GM19372 (cell line): Measurements from ENCODE around the gene WDFY1.

Experiments used
- ATAC-seq: cut with Tn5 transposase; IDR thresholded peaks from one replicate; pipeline ENCODE4 v1.9.1; 2021; ENCODE audit warnings: mild to moderate bottlenecking, low read depth, moderate library complexity; ENCODE audit not compliant: unreplicated experiment

WDFY1 gene, protein sequence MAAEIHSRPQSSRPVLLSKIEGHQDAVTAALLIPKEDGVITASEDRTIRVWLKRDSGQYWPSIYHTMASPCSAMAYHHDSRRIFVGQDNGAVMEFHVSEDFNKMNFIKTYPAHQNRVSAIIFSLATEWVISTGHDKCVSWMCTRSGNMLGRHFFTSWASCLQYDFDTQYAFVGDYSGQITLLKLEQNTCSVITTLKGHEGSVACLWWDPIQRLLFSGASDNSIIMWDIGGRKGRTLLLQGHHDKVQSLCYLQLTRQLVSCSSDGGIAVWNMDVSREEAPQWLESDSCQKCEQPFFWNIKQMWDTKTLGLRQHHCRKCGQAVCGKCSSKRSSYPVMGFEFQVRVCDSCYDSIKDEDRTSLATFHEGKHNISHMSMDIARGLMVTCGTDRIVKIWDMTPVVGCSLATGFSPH

GRCh38 chr2:223944703-223945531 is at the start of gene WDFY1:
WDFY1 (minus strand) TSS chr2:223945335; CDS start chr2:223945284, 51 bp downstream.
- peak; percentile 86 for ATAC-seq

DNA sequence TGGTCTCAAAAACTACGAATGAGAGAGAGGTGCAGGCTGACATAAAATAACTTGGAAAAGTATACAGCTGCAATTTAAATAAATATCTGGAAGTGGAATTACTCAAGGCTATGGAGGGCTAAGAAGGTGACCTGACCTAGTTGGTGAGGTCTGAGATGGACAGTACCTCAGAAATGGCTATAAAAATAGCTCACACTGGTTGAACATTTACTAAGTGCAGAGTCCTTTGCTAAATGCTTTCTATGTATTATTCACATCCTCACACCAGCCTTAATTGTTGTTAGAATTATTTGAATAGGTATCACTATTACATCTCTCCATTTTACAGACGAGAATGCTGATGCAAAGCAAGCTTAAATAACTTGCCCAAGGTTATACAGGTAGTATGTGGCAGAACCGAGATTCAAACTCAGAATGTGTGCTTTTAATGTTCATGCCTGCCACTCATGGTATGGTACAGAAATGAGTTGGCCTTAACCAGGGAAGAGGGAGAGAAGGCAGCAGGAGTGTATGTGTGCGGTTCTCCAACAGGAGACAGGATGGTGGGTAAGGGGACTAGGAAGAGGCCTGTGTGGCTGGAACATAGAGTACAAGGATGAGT is 49.5 kb upstream of the WDFY1 start:
- no peak for ATAC-seq

DNA sequence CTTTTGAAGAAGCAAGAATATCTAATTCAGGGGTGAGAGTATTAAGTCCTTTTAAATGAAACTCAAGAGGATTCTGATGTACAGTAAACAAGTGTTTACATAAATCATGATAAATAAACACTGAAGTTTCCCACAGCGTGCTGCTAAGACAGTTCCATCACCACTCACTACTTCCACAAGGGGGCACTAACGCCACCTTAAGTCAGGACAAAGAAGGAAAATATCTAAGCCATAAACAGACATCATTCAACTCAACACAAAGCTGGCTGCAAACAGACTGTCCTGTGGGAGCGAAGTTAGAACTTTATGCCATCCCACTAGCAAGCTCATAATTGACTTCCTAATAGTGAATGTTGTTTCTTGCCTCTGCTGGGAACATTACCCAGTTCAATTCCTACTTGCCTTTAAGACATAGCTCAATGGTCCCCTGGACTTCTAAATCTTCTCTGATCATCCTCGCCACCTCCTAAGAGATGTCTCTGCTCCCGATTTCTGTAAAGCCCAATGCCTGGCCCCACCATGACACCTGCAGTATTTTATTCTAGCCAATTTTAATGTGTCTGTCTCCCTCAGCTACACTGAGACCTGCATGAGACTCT is 48.6 kb upstream of the WDFY1 start:
- peak; percentile 86 for ATAC-seq

DNA sequence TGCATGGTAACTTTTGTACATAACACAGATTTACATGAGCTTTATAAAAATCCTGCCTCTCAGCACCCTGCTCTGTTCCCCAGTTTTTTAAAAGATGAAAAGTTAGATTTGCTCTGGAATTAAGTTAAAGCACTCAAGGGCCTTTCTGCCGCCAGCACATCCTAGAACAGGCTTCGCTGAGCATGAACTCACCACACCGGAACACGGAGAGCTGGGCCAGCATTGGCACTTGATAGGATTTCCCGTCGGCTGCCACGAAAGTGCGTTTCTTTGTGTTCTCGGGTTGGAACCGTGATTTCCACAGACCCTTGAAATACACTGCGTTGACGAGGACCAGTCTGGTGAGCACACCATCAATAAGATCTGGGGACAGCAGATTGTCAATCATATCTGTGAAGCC is 46.5 kb upstream of the WDFY1 start:
- no peak for ATAC-seq

DNA sequence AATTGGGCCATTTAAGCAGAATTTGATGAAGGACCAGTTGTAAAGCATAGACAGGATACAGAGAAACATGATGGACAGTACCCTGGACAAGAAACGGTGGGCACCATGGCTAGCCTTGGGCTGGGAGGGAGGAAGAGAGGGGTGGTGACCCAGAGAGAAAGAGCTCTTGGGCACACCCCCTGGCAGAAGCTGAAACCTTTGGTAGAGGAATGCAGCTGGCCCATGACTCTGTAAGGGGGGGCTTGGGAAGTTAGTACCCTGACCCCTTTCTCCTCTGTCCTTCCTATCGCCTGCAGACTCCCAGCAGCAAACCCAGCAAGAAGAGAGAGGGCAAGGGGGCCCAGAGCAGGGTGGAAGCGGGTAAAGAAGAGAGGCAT is 44.7 kb upstream of the WDFY1 start:
- ATAC-seq, result no peak

DNA sequence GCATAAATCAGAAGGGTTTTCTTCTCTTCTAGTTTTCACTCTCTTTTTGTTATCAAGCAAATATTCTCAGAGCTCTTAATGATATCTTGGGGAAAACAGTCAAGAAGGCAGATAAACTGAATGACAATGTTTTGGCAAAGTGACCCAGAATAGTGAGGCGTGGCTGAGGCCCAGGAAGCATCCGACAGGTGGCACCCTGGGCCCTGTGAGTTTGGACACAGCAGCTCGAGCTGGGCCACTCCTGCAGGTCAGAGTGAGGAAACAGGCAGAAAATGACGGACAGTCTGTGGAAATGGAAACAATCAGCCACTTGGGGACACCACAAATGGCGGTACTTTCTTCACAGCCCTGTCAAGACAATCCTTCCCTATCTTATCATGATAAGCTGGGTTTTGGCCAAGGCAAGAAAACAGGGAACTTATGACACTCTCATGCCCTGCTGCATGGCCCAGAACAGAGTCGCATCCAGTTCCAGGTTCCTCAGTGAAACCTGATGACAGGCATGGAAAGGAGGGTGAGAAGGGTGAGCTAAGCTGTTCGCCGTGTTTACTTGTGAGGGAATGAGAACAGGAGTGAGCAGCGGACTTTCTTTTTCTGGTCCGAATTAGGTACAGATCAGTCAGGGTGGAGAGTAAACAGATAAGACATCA is 44.2 kb upstream of the WDFY1 start:
- no peak for ATAC-seq

- no peak for ATAC-seq
These were observed 36.1 kb upstream of the WDFY1 start for GRCh38 chr2:223981241-223981640.

DNA sequence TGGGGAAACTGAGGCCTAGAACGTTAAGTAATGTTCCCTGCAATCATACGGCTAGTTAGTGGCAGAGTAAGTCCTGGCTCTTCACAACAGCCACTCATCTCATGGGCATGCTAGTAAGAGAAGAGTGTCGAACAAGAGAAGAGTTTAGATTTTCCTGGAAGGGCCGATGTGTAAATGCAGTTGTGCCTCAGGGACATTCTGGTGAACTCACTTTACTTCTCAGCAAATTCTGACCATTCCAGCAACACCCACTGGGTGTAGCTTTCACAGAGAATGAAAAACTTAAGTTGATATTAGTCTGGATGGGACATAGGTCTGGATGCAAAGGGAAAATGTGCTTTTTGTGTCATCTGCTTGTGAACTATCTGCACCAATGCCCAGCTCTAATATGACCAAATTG is 35.7 kb upstream of the WDFY1 start:
- no peak for ATAC-seq

- ATAC-seq, result no peak
These were observed 35.2 kb upstream of the WDFY1 start for GRCh38 chr2:223980397-223980735.

DNA sequence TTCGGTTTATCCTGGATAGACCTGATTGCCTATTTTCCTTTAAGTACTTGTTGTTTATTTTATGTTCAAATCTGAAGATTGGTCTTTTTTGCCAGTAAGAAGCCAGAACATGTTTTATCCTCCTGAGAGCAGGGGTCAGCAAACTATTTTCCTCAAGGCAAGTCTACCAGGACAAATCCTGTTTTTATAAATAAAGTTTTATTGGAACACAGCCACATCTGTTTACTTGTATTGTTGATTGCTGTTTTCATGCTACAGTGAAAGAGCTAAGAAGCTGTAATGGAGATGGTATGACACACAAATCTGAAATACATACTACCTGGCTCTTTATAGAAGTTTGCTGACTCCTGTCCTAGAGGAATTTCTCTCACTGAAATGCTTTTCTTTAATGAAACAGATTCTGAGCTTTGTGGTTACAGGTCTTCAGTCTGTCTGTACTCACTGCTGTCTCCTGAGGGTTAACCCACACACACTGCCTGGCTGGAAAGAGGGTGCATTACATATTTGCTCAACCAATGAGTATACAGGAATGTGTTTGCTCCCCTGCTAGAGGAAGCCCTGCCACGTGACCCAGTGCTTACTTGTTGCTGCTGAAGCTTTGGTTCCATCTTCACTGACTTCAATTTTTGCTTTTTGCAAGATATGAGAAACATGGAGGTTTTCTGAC is 34.7 kb upstream of the WDFY1 start:
- no peak for ATAC-seq

DNA sequence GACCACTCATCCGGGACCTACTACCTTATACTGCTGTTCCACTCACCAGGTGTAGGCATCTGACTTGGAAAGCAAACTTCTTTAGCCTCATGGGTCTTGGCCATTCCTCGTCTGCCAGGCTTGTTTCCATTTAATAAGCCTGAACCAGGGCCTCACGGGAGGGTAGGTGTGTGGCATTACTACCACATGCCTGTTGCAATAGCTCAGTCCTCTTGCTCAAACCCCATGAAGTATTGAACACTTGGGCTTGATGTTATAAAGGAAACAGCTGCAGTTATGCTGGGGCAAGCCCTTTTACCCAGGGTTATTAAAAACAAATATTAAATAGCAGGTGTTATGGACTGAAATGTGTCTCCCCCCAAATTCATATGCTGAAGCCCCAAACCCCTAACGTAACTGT is 33.3 kb upstream of the WDFY1 start:
- ATAC-seq, result no peak

- no peak for ATAC-seq
These were observed 31.6 kb upstream of the WDFY1 start for GRCh38 chr2:223976635-223977226.

DNA sequence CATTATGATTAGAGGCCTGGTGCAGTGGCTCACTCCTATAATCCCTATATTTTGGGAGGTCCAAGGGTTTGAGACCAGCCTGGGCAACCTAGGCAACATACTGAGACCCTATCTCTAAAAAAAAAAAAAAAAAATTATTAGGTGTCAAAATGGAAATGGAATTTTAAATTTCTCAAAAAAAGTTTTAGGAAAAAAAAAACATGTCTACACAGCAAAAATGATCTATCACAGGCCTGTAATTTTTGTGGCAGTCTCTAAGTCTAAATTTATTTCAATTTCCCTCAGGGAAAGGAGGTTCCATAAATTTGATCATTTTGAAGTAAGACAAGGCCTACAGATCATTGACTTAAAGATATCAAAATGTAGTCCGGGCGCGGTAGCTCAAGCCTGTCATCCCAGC is 28.5 kb upstream of the WDFY1 start:
- no peak for ATAC-seq

GRCh38 chr2:223972656-223973102 is 27.5 kb upstream of the WDFY1 start:
- ATAC-seq, result no peak

DNA sequence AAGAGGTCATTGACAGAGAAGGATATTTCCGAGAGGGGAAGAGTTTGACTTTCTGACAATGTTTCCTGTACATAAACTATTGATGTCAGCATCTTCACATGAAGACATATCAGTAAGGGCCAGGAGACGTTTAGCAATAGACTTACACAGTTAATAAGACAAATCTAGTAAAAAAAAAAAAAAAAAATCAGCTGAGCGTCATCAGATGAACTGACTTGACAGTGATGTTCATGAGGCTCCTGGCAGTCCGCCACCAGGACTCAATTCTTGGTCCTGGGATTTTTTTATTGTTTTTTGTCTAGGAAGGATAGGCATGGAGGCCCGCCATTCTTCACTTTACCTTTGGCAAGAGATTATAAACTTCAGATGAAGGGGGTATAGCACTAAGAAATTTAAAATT is 26.6 kb upstream of the WDFY1 start:
- ATAC-seq, result no peak

- no peak for ATAC-seq
These were observed 25.4 kb upstream of the WDFY1 start for GRCh38 chr2:223970343-223971128.

DNA sequence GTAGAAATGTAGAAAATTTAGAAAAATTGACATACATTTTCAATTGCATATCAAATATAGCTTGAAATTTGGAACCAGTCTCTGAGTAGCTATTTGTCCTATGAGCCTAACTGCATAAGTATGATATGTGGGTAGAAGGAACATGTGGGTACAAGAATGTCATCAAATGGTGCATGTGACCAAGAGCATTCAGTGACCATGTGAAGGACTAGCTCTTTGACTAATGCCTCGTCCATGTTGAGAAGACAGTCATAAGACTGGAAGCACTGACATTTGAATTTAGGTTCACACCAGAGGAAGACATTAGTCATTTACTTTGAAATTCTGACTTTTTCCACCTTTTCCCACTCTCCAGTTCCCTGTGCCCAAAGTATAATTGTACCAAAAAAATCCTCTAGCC is 24.7 kb upstream of the WDFY1 start:
- ATAC-seq, result no peak

DNA sequence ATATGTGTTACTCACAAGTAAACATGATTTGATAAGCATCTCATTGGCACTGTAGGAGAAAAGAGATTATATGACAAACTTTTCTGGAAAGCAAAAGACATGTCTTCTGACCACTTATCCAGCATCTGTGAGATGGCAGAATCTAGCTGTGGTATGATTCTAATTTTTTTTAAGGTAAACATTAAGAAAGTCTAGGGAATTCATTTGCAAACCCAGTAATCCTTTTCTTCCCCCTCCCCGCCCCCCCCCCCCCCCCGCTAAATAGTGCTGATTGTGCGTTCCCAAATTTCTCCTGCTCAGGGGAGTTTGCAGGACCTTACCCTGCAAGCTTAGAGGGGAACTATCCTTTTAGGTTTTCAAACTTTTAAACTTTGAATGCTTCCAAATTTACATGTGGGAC is 24.2 kb upstream of the WDFY1 start:
- no peak for ATAC-seq

DNA sequence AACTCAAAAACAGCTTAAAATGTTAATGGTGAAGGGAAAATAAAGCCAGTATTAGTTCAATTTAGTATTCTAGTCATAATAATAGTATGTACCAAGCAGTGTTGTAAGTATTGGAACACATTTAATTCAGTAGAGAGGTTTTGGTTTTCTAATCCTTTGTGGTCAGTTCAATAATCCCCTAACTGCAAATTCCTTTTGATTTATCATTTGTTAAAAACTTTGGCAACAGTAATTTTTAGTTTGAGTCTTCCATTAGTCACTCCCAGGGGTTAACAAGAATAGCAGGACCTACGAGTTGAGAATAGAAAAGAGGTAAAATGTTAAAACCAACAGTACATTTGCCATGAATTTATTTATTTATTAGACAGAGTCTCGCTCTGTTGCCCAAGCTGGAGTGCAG is 22.8 kb upstream of the WDFY1 start:
- ATAC-seq, result no peak
